Activated naive CD4-positive, alpha-beta T cell treated with anti-CD3 and anti-CD28 coated beads, Interleukin-2, amount 50 U/mL, for 72 hours (primary cell): ENCODE measurements around the gene MLLT6. TPM values are rescaled to one million over a fixed set of nuclear protein-coding genes. Genes with fewer than 3 reads are reported as not detected.

Experiments
- ATAC-seq, 2 donors: fragments of 150-1000 bp; cut with Tn5 transposase; 2 replicates each; pipeline ENCODE4 v1.10.0; 2021; ENCODE audit warnings: mild to moderate bottlenecking in 2 of 2, moderate library complexity in 2 of 2
- DNase-seq, 2 donors: peaks; one replicate each; pipeline ENCODE4 v3.0.0; 2021 to 2022; ENCODE audit warnings: low spot score in 2 of 2
- H3K27ac Mint-ChIP-seq, 2 donors: one replicate each; pipeline ENCODE4 v1.8.0; 2022; ENCODE audit warnings: mild to moderate bottlenecking in 2 of 2, mixed read lengths in 2 of 2
- H3K36me3 Mint-ChIP-seq, 2 donors: one replicate each; pipeline ENCODE4 v1.8.0; 2022; ENCODE audit warnings: mixed read lengths in 2 of 2
- H3K9me3 Mint-ChIP-seq, 2 donors: one replicate each; pipeline ENCODE4 v1.8.0; 2022; ENCODE audit warnings: mixed read lengths in 2 of 2
- total RNA-seq, 2 donors: library from RNA; stranded (reverse); gene quantifications; one replicate each; pipeline ENCODE4 v1.2.3, GENCODE V29; 2022

MLLT6 gene
- total RNA-seq, 2 donors from 2014 or later = 204 to 288 TPM

GRCh38 chr17:38741921-38742410, 36.9 kb downstream of the MLLT6 start:
- no peak for DNase-seq
- ATAC-seq = no peak
- no peak overlapping the region for H3K27ac Mint-ChIP-seq
- no peaks in the 10 kb centered on the region for H3K9me3 Mint-ChIP-seq
- no peaks in the 10 kb centered on the region for H3K36me3 Mint-ChIP-seq

- H3K9me3 Mint-ChIP-seq = no peaks in the 10 kb centered on the region
- no peak for DNase-seq
- ATAC-seq = peak in 1 of 2 donors; percentile 67
- H3K27ac Mint-ChIP-seq = no peak overlapping the region
- H3K36me3 Mint-ChIP-seq = no peaks in the 10 kb centered on the region
Measured at GRCh38 chr17:38742411-38743308, 37.6 kb downstream of the MLLT6 start.

GRCh38 chr17:38743556-38744171, 38.6 kb downstream of the MLLT6 start:
- Mint-ChIP-seq H3K27ac (no peak overlapping the region), H3K36me3 (no peaks in the 10 kb centered on the region)
- no peak for ATAC-seq

GRCh38 chr17:38745545-38745944, 40.5 kb downstream of the MLLT6 start:
- DNase-seq (no peak), ATAC-seq (no peak)
- H3K9me3 Mint-ChIP-seq = no peaks in the 10 kb centered on the region
- no peaks in the 10 kb centered on the region for H3K36me3 Mint-ChIP-seq
- no peak overlapping the region for H3K27ac Mint-ChIP-seq

More at GRCh38 chr17:38743556-38744171, 38.6 kb downstream of the MLLT6 start:
- H3K9me3 Mint-ChIP-seq = no peaks in the 10 kb centered on the region
- DNase-seq = no peak

- Mint-ChIP-seq H3K9me3 (no peaks in the 10 kb centered on the region), H3K27ac (no peak overlapping the region), H3K36me3 (no peaks in the 10 kb centered on the region)
- ATAC-seq (no peak), DNase-seq (no peak)
Measured at GRCh38 chr17:38746004-38746848, 41.2 kb downstream of the MLLT6 start.

GRCh38 chr17:38746849-38747462, 41.9 kb downstream of the MLLT6 start:
- ATAC-seq (no peak), DNase-seq (no peak)
- Mint-ChIP-seq H3K36me3 (peaks cover 0 to 3% of the 10 kb centered on the region in 2 donors), H3K27ac (no peak overlapping the region), H3K9me3 (no peaks in the 10 kb centered on the region)

- Mint-ChIP-seq H3K9me3 (no peaks in the 10 kb centered on the region), H3K27ac (peak overlapping the region in 1 of 2 donors; percentile 73), H3K36me3 (peaks cover 3 to 10% of the 10 kb centered on the region in 2 donors)
- DNase-seq = no peak
- ATAC-seq = no peak
Measured at GRCh38 chr17:38747463-38748148, 42.5 kb downstream of the MLLT6 start.

GRCh38 chr17:38748149-38748891, 43.2 kb downstream of the MLLT6 start, which contains the start of gene PCGF2:
TSS of gene PCGF2 (minus strand) at chr17:38748336. CDS start at chr17:38740402, 7,934 bp downstream.
- Mint-ChIP-seq H3K36me3 (peaks cover 9 to 17% of the 10 kb centered on the region in 2 donors), H3K9me3 (no peaks in the 10 kb centered on the region), H3K27ac (peak within 1 kb of the TSS in 1 of 2 donors; percentile 73)
- DNase-seq = no peak
- no peak for ATAC-seq

GRCh38 chr17:38748892-38749222, 43.8 kb downstream of the MLLT6 start:
- H3K9me3 Mint-ChIP-seq = no peaks in the 10 kb centered on the region
- peaks cover 15 to 22% of the 10 kb centered on the region in 2 donors for H3K36me3 Mint-ChIP-seq
- no peak for DNase-seq

GRCh38 chr17:38749223-38750043, 44.4 kb downstream of the MLLT6 start:
- H3K9me3 Mint-ChIP-seq = no peaks in the 10 kb centered on the region
- DNase-seq (peak in 1 of 2 donors; percentile 33), ATAC-seq (no peak)
- peaks cover 19 to 24% of the 10 kb centered on the region in 2 donors for H3K36me3 Mint-ChIP-seq
- no peak overlapping the region for H3K27ac Mint-ChIP-seq

More at GRCh38 chr17:38748892-38749222, 43.8 kb downstream of the MLLT6 start:
- no peak overlapping the region for H3K27ac Mint-ChIP-seq
- no peak for ATAC-seq

GRCh38 chr17:38750044-38750311, 44.9 kb downstream of the MLLT6 start:
- DNase-seq = no peak
- Mint-ChIP-seq H3K36me3 (peaks cover 23 to 28% of the 10 kb centered on the region in 2 donors), H3K9me3 (no peaks in the 10 kb centered on the region), H3K27ac (no peak overlapping the region)
- no peak for ATAC-seq

GRCh38 chr17:38750312-38751121, 45.4 kb downstream of the MLLT6 start:
- Mint-ChIP-seq H3K9me3 (no peaks in the 10 kb centered on the region), H3K36me3 (peaks cover 23 to 28% of the 10 kb centered on the region in 2 donors), H3K27ac (peak overlapping the region; percentile 48 to 98)
- DNase-seq = no peak
- no peak for ATAC-seq

- H3K27ac Mint-ChIP-seq = peak overlapping the region; percentile 98 to 100
- ATAC-seq (no peak), DNase-seq (no peak)
- peaks cover 23 to 33% of the 10 kb centered on the region in 2 donors for H3K36me3 Mint-ChIP-seq
- no peaks in the 10 kb centered on the region for H3K9me3 Mint-ChIP-seq
Measured at GRCh38 chr17:38751144-38751807, 46.2 kb downstream of the MLLT6 start.
